HEK293 (cell line): ENCODE measurements around the gene CCDC63.

Experiments used
- CTCF ChIA-PET: fragments of 350-600 bp; formaldehyde crosslinking; extraction: SDS; loops from one replicate; lab custom pipeline; 2021; ENCODE audit warnings: antibody characterized with exemption; lab: Yijun Ruan, JAX
- POLR2A ChIA-PET: fragments of 300-600 bp; formaldehyde crosslinking; extraction: SDS; loops from one replicate; lab custom pipeline; 2020; ENCODE audit warnings: antibody characterized with exemption, inconsistent platforms; lab: Yijun Ruan, JAX
- H3K27ac ChIP-seq: fragments of 200-500 bp; sonication (Bioruptor generic); 2 replicates; pipeline ENCODE4 v1.5.1; 2014; ENCODE audit warnings: low read depth, low read length, control low read depth, inconsistent platforms; ENCODE audit errors: extremely low read depth
- H3K36me3 ChIP-seq, 2 experiments: fragments of 200-500 bp in 1 of 2; sonication (Bioruptor generic) in 1 of 2; 1 replicate in 1 of 2; 2 replicates in 1 of 2; pipeline ENCODE4 v1.5.1; 2014 to 2017; ENCODE audit warnings: inconsistent platforms in 2 of 2, low read length in 2 of 2; ENCODE audit not compliant: control insufficient read depth in 2 of 2, insufficient read depth in 1 of 2
- H3K4me1 ChIP-seq: fragments of 200-500 bp; sonication (Bioruptor generic); 2 replicates; pipeline ENCODE4 v1.5.1; 2014; ENCODE audit warnings: mild to moderate bottlenecking, low read length, inconsistent platforms; ENCODE audit not compliant: control insufficient read depth, insufficient read depth
- H3K4me3 ChIP-seq: 2 replicates; pipeline ENCODE4 v1.5.1; 2011; ENCODE audit warnings: low read depth, mild to moderate bottlenecking, control low read depth, low read length, moderate library complexity
- H3K9me3 ChIP-seq: fragments of 200-500 bp; sonication (Bioruptor generic); 2 replicates; pipeline ENCODE4 v1.5.1; 2014; ENCODE audit warnings: low read depth, low read length, inconsistent platforms; ENCODE audit not compliant: control insufficient read depth, insufficient read depth
- GLI4 ChIP-seq: fragments of 450-650 bp; formaldehyde crosslinking; IDR thresholded peaks from 2 replicates; pipeline ENCODE4 v1.5.1; 2016; ENCODE audit warnings: missing biosample characterization, missing genetic modification characterization
- HOXA7 ChIP-seq: sonication (generic); formaldehyde crosslinking; IDR thresholded peaks from 2 replicates; pipeline ENCODE4 v1.8.1; 2022; ENCODE audit warnings: missing genetic modification reagents, borderline replicate concordance
- KLF10 ChIP-seq: fragments of 450-650 bp; IDR thresholded peaks from 2 replicates; pipeline ENCODE4 v1.5.1; 2018; ENCODE audit warnings: missing biosample characterization, mild to moderate bottlenecking, missing genetic modification characterization
- SP2 ChIP-seq: fragments of 450-650 bp; formaldehyde crosslinking; IDR thresholded peaks from 2 replicates; pipeline ENCODE4 v1.5.1; 2016; ENCODE audit warnings: missing biosample characterization, missing genetic modification characterization
- TRIM28 ChIP-seq: IDR thresholded peaks from 2 replicates; pipeline ENCODE4 v1.6.1; 2011; ENCODE audit warnings: low read length, control low read depth, borderline replicate concordance
- YY2 ChIP-seq: fragments of 450-650 bp; formaldehyde crosslinking; IDR thresholded peaks from 2 replicates; pipeline ENCODE4 v1.5.1; 2016; ENCODE audit warnings: missing biosample characterization, missing genetic modification characterization
- ZBTB17 ChIP-seq: fragments of 450-650 bp; formaldehyde crosslinking; IDR thresholded peaks from 2 replicates; pipeline ENCODE4 v1.5.1; 2016; ENCODE audit warnings: missing biosample characterization, missing genetic modification characterization
- ZBTB20 ChIP-seq: fragments of 450-650 bp; formaldehyde crosslinking; IDR thresholded peaks from 2 replicates; pipeline ENCODE4 v1.5.1; 2016; ENCODE audit warnings: missing biosample characterization, missing genetic modification characterization
- ZBTB8A ChIP-seq: fragments of 450-650 bp; formaldehyde crosslinking; IDR thresholded peaks from 2 replicates; pipeline ENCODE4 v1.5.1; 2016; ENCODE audit warnings: missing biosample characterization, missing genetic modification characterization
- ZNF121 ChIP-seq: fragments of 450-650 bp; formaldehyde crosslinking; IDR thresholded peaks from 2 replicates; pipeline ENCODE4 v1.5.1; 2016; ENCODE audit warnings: missing biosample characterization, missing genetic modification characterization
- ZNF140 ChIP-seq: fragments of 450-650 bp; formaldehyde crosslinking; IDR thresholded peaks from 2 replicates; pipeline ENCODE4 v1.5.1; 2016; ENCODE audit warnings: missing biosample characterization, missing genetic modification characterization
- ZNF155 ChIP-seq: fragments of 450-650 bp; formaldehyde crosslinking; IDR thresholded peaks from 2 replicates; pipeline ENCODE4 v1.5.1; 2016; ENCODE audit warnings: missing biosample characterization, missing genetic modification characterization
- ZNF184 ChIP-seq: fragments of 450-650 bp; IDR thresholded peaks from 2 replicates; pipeline ENCODE4 v1.5.1; 2018; ENCODE audit warnings: missing biosample characterization, mild to moderate bottlenecking, missing genetic modification characterization
- ZNF223 ChIP-seq: fragments of 450-650 bp; formaldehyde crosslinking; IDR thresholded peaks from 2 replicates; pipeline ENCODE4 v1.5.1; 2016; ENCODE audit warnings: missing biosample characterization, missing genetic modification characterization
- ZNF248 ChIP-seq: fragments of 450-650 bp; formaldehyde crosslinking; IDR thresholded peaks from 2 replicates; pipeline ENCODE4 v1.5.1; 2017; ENCODE audit warnings: missing biosample characterization, missing genetic modification characterization
- ZNF311 ChIP-seq: fragments of 450-650 bp; formaldehyde crosslinking; IDR thresholded peaks from 2 replicates; pipeline ENCODE4 v1.5.1; 2017; ENCODE audit warnings: missing biosample characterization, missing genetic modification characterization, borderline replicate concordance
- ZNF350 ChIP-seq: fragments of 450-650 bp; formaldehyde crosslinking; IDR thresholded peaks from 2 replicates; pipeline ENCODE4 v1.5.0; 2017; ENCODE audit warnings: missing biosample characterization, mild to moderate bottlenecking, missing genetic modification characterization
- ZNF354C ChIP-seq: fragments of 450-650 bp; formaldehyde crosslinking; IDR thresholded peaks from 2 replicates; pipeline ENCODE4 v1.5.1; 2016; ENCODE audit warnings: missing biosample characterization, missing genetic modification characterization, low read depth, borderline replicate concordance
- ZNF426 ChIP-seq: fragments of 450-650 bp; formaldehyde crosslinking; IDR thresholded peaks from 2 replicates; pipeline ENCODE4 v1.5.1; 2017; ENCODE audit warnings: missing biosample characterization, missing genetic modification characterization, mild to moderate bottlenecking, inconsistent platforms, moderate library complexity
- ZNF501 ChIP-seq: fragments of 450-650 bp; formaldehyde crosslinking; IDR thresholded peaks from 2 replicates; pipeline ENCODE4 v1.5.1; 2016; ENCODE audit warnings: missing biosample characterization, missing genetic modification characterization
- ZNF510 ChIP-seq: fragments of 450-650 bp; formaldehyde crosslinking; IDR thresholded peaks from 2 replicates; pipeline ENCODE4 v1.5.1; 2018; ENCODE audit warnings: mild to moderate bottlenecking, missing genetic modification characterization, missing biosample characterization; ENCODE audit not compliant: insufficient replicate concordance
- ZNF571 ChIP-seq: fragments of 450-650 bp; formaldehyde crosslinking; IDR thresholded peaks from 2 replicates; pipeline ENCODE4 v1.5.0; 2017; ENCODE audit warnings: missing biosample characterization, missing genetic modification characterization
- ZNF600 ChIP-seq: fragments of 450-650 bp; formaldehyde crosslinking; IDR thresholded peaks from 2 replicates; pipeline ENCODE4 v1.5.1; 2016; ENCODE audit warnings: missing biosample characterization, missing genetic modification characterization
- ZNF624 ChIP-seq: fragments of 450-650 bp; formaldehyde crosslinking; IDR thresholded peaks from 2 replicates; pipeline ENCODE4 v1.5.1; 2017; ENCODE audit warnings: missing biosample characterization, missing genetic modification characterization
- ZNF654 ChIP-seq: fragments of 450-650 bp; formaldehyde crosslinking; IDR thresholded peaks from 2 replicates; pipeline ENCODE4 v1.5.1; 2016; ENCODE audit warnings: low read depth, missing biosample characterization, missing genetic modification characterization
- ZNF660 ChIP-seq: fragments of 450-650 bp; IDR thresholded peaks from 2 replicates; pipeline ENCODE4 v1.5.1; 2018; ENCODE audit warnings: missing biosample characterization, mild to moderate bottlenecking, missing genetic modification characterization
- ZNF677 ChIP-seq: fragments of 450-650 bp; IDR thresholded peaks from 2 replicates; pipeline ENCODE4 v1.5.0; 2018; ENCODE audit warnings: missing biosample characterization, mild to moderate bottlenecking, missing genetic modification characterization, moderate library complexity
- ZNF785 ChIP-seq: fragments of 450-650 bp; formaldehyde crosslinking; IDR thresholded peaks from 2 replicates; pipeline ENCODE4 v1.5.1; 2016; ENCODE audit warnings: missing biosample characterization, missing genetic modification characterization
- ZNF837 ChIP-seq: fragments of 450-650 bp; formaldehyde crosslinking; IDR thresholded peaks from 2 replicates; pipeline ENCODE4 v1.5.1; 2016; ENCODE audit warnings: missing biosample characterization, missing genetic modification characterization
- TF ChIP-seq, protein P1 (sequence below): fragments of 450-650 bp; formaldehyde crosslinking; IDR thresholded peaks from 2 replicates; pipeline ENCODE4 v1.5.1; 2016; ENCODE audit warnings: missing biosample characterization, missing genetic modification characterization
- TF ChIP-seq, protein P2 (sequence below): fragments of 450-650 bp; formaldehyde crosslinking; IDR thresholded peaks from 2 replicates; pipeline ENCODE4 v1.5.1; 2016; ENCODE audit warnings: missing biosample characterization, missing genetic modification characterization
- TF ChIP-seq, protein P3 (sequence below): fragments of 450-650 bp; formaldehyde crosslinking; IDR thresholded peaks from 2 replicates; pipeline ENCODE4; 2016; ENCODE audit warnings: missing biosample characterization, missing genetic modification characterization
- TF ChIP-seq, protein P4 (sequence below): fragments of 450-650 bp; formaldehyde crosslinking; IDR thresholded peaks from 2 replicates; pipeline ENCODE4 v1.5.1; 2016; ENCODE audit warnings: missing biosample characterization, missing genetic modification characterization

CCDC63 gene

DNA sequence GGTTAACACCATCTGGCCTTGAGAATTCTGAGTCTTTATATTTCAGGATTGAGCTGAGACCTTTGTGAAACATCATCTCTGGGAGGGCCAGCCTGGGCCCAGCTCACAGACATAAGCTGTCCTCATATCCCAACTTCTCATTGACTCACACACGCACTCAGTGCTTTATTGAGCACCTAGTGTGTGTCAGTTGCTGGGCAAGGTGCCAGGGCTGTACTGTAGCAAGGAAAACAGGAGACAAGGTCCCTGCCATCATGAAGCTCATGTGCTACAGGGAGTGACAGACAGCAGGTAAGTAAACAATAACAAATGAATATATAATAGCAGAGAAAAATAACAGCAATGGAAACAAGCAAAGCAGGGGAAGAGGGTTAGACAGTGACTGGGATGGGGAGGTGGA is 30.5 kb upstream of the CCDC63 start:
- TF ChIP-seq SP2: no peak
- TF ChIP-seq ZNF121 (tag by site-specific recombination): no peak
- no peak for TF ChIP-seq ZNF624 (tag by site-specific recombination)
- TF ChIP-seq KLF10: no peak
- TF ChIP-seq ZNF311: no peak
- TF ChIP-seq HOXA7 (CRISPR knock-in tag): no peak
- no peak for TF ChIP-seq ZNF426 (tag by site-specific recombination)
- TF ChIP-seq ZNF140 (tag by site-specific recombination): no peak
- no peak for TF ChIP-seq ZNF155 (tag by site-specific recombination)
- no peak for TF ChIP-seq ZNF354C
- TF ChIP-seq, protein P1, sequence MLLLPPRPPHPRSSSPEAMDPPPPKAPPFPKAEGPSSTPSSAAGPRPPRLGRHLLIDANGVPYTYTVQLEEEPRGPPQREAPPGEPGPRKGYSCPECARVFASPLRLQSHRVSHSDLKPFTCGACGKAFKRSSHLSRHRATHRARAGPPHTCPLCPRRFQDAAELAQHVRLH (tag by site-specific recombination): no peak
- no peak for TF ChIP-seq ZNF677 (tag by site-specific recombination)
- no peak for TF ChIP-seq ZNF501 (tag by site-specific recombination)
- TF ChIP-seq ZNF350 (tag by site-specific recombination): no peak
- TF ChIP-seq, protein P2, sequence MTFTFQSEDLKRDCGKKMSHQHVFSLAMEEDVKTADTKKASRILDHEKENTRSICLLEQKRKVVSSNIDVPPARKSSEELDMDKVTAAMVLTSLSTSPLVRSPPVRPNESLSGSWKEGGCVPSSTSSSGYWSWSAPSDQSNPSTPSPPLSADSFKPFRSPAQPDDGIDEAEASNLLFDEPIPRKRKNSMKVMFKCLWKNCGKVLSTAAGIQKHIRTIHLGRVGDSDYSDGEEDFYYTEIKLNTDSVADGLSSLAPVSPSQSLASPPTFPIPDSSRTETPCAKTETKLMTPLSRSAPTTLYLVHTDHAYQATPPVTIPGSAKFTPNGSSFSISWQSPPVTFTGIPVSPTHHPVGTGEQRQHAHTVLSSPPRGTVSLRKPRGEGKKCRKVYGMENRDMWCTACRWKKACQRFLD (tag by site-specific recombination): no peak
- no peak for TF ChIP-seq GLI4 (tag by site-specific recombination)
- ChIA-PET CTCF (interaction anchor here (1.0 kb wide), 1 partner anchor 78 kb away, joined by 6 read pairs; no protein-coding TSS in a partner anchor), POLR2A (interaction anchor here (0.6 kb wide), 1 partner anchor 19 kb away, joined by 3 read pairs; no protein-coding TSS in a partner anchor)
- no peak overlapping the region for H3K27ac ChIP-seq
- H3K4me1 ChIP-seq: no peaks in the 10 kb centered on the region
- no peaks in the 10 kb centered on the region for H3K36me3 ChIP-seq
- no peaks in the 10 kb centered on the region for H3K9me3 ChIP-seq
- no peak overlapping the region for H3K4me3 ChIP-seq

DNA sequence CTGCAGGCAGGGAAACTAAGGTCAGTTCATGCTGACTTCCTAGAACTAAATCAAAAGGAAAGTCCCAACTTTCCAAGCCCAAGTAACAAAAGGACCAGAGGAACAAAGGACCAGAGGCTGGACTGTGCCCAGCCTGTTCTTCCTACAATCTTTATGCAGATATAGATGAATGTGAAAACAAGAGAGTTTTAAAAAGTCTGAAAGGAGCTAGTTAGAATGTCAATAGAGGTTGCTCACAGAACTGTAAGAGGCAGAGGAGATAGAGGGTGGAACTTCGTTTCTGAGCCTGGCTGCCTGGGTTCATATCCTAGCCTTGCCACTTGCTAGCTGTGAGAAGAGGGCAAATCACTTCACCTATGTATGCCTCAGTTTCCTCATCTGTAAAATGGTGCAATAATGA is 30.0 kb upstream of the CCDC63 start:
- Histone ChIP-seq H3K27ac (no peak overlapping the region), H3K4me3 (no peak overlapping the region), H3K9me3 (no peaks in the 10 kb centered on the region), H3K36me3 (no peaks in the 10 kb centered on the region), H3K4me1 (no peaks in the 10 kb centered on the region)
- ChIA-PET POLR2A (no interaction called here), CTCF (interaction anchor here (0.6 kb wide), 1 partner anchor 70 kb away, joined by 4 read pairs; no protein-coding TSS in a partner anchor)
- TF ChIP-seq ZNF223 (tag by site-specific recombination) (no peak), YY2 (tag by site-specific recombination) (no peak), ZNF785 (tag by site-specific recombination) (no peak), ZBTB8A (tag by site-specific recombination) (no peak), ZNF571 (no peak), ZNF600 (tag by site-specific recombination) (no peak), ZNF248 (tag by site-specific recombination) (no peak), ZBTB17 (tag by site-specific recombination) (no peak), TRIM28 (no peak), ZNF654 (no peak), ZBTB20 (tag by site-specific recombination) (no peak), ZNF660 (tag by site-specific recombination) (no peak), ZNF184 (tag by site-specific recombination) (no peak), ZNF510 (tag by site-specific recombination) (no peak), ZNF837 (tag by site-specific recombination) (no peak)
- TF ChIP-seq, protein P2 (tag by site-specific recombination): no peak
- TF ChIP-seq, protein P3, sequence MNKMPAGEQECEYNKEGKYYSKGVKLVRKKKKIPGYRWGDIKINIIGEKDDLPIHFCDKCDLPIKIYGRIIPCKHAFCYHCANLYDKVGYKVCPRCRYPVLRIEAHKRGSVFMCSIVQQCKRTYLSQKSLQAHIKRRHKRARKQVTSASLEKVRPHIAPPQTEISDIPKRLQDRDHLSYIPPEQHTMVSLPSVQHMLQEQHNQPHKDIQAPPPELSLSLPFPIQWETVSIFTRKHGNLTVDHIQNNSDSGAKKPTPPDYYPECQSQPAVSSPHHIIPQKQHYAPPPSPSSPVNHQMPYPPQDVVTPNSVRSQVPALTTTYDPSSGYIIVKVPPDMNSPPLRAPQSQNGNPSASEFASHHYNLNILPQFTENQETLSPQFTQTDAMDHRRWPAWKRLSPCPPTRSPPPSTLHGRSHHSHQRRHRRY (tag by site-specific recombination): no peak
- TF ChIP-seq, protein P4, sequence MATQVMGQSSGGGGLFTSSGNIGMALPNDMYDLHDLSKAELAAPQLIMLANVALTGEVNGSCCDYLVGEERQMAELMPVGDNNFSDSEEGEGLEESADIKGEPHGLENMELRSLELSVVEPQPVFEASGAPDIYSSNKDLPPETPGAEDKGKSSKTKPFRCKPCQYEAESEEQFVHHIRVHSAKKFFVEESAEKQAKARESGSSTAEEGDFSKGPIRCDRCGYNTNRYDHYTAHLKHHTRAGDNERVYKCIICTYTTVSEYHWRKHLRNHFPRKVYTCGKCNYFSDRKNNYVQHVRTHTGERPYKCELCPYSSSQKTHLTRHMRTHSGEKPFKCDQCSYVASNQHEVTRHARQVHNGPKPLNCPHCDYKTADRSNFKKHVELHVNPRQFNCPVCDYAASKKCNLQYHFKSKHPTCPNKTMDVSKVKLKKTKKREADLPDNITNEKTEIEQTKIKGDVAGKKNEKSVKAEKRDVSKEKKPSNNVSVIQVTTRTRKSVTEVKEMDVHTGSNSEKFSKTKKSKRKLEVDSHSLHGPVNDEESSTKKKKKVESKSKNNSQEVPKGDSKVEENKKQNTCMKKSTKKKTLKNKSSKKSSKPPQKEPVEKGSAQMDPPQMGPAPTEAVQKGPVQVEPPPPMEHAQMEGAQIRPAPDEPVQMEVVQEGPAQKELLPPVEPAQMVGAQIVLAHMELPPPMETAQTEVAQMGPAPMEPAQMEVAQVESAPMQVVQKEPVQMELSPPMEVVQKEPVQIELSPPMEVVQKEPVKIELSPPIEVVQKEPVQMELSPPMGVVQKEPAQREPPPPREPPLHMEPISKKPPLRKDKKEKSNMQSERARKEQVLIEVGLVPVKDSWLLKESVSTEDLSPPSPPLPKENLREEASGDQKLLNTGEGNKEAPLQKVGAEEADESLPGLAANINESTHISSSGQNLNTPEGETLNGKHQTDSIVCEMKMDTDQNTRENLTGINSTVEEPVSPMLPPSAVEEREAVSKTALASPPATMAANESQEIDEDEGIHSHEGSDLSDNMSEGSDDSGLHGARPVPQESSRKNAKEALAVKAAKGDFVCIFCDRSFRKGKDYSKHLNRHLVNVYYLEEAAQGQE (tag by site-specific recombination): no peak
